Ishikawa (cell line): ENCODE results near the gene WSB1.

Experiments used
- CEBPB ChIP-seq: IDR thresholded peaks from 2 replicates; pipeline ENCODE4 v1.6.1; 2012
- CREB1 ChIP-seq: IDR thresholded peaks from 2 replicates; pipeline ENCODE4 v1.6.1; 2012; ENCODE audit warnings: low read depth
- EGR1 ChIP-seq: IDR thresholded peaks from 2 replicates; pipeline ENCODE4 v1.6.1; 2012
- EP300 ChIP-seq: IDR thresholded peaks from 2 replicates; pipeline ENCODE4 v1.6.1; 2012; ENCODE audit warnings: borderline replicate concordance
- FOXM1 ChIP-seq: IDR thresholded peaks from 2 replicates; pipeline ENCODE4 v1.6.1; 2012; ENCODE audit warnings: low read depth, borderline replicate concordance
- MAX ChIP-seq: IDR thresholded peaks from 2 replicates; pipeline ENCODE4 v1.6.1; 2012
- NFIC ChIP-seq: IDR thresholded peaks from 2 replicates; pipeline ENCODE4 v1.6.1; 2012
- RAD21 ChIP-seq: IDR thresholded peaks from 2 replicates; pipeline ENCODE4 v1.6.1; 2012; ENCODE audit warnings: low read depth
- REST ChIP-seq: IDR thresholded peaks from 2 replicates; pipeline ENCODE4 v1.6.1; 2012; ENCODE audit warnings: low read depth, mild to moderate bottlenecking
- TAF1 ChIP-seq: IDR thresholded peaks from 2 replicates; pipeline ENCODE4 v1.6.1; 2012; ENCODE audit warnings: low read depth, mild to moderate bottlenecking
- TCF12 ChIP-seq: IDR thresholded peaks from 2 replicates; pipeline ENCODE4 v1.6.1; 2012; ENCODE audit warnings: low read depth
- TEAD4 ChIP-seq: IDR thresholded peaks from 2 replicates; pipeline ENCODE4 v1.6.1; 2012
- USF1 ChIP-seq: IDR thresholded peaks from 2 replicates; pipeline ENCODE4 v1.6.1; 2012
- YY1 ChIP-seq: IDR thresholded peaks from 2 replicates; pipeline ENCODE4 v1.6.1; 2012; ENCODE audit warnings: low read depth
- ZBTB7A ChIP-seq: IDR thresholded peaks from 2 replicates; pipeline ENCODE4 v1.6.1; 2012; ENCODE audit warnings: low read depth

Gene WSB1

GRCh38 chr17:27268394-27269085, 25.4 kb upstream of the WSB1 start:
- TF ChIP-seq TCF12 (no peak), TAF1 (no peak), ZBTB7A (no peak), NFIC (no peak), EP300 (no peak), TEAD4 (no peak)

- TF ChIP-seq YY1: no peak
- TF ChIP-seq TCF12: no peak
- no peak for TF ChIP-seq TEAD4
- TF ChIP-seq CREB1: no peak
- TF ChIP-seq ZBTB7A: no peak
- no peak for TF ChIP-seq USF1
- no peak for TF ChIP-seq EP300
- no peak for TF ChIP-seq CEBPB
- no peak for TF ChIP-seq NFIC
- TF ChIP-seq TAF1: no peak
- no peak for TF ChIP-seq FOXM1
- no peak for TF ChIP-seq EGR1
- no peak for TF ChIP-seq REST
- no peak for TF ChIP-seq RAD21
- no peak for TF ChIP-seq MAX
Observed at GRCh38 chr17:27269201-27269600, 24.7 kb upstream of the WSB1 start.

GRCh38 chr17:27269974-27270373, 23.9 kb upstream of the WSB1 start:
- TF ChIP-seq NFIC: no peak
- TF ChIP-seq MAX: no peak
- TF ChIP-seq ZBTB7A: no peak
- no peak for TF ChIP-seq EGR1
- TF ChIP-seq FOXM1: no peak
- TF ChIP-seq USF1: no peak
- no peak for TF ChIP-seq TAF1
- TF ChIP-seq TEAD4: no peak
- TF ChIP-seq REST: no peak

GRCh38 chr17:27276653-27277156, 17.2 kb upstream of the WSB1 start:
- no peak for TF ChIP-seq FOXM1

GRCh38 chr17:27280527-27280926, 13.4 kb upstream of the WSB1 start:
- TF ChIP-seq USF1 (no peak), TCF12 (no peak), CEBPB (no peak), RAD21 (no peak), YY1 (no peak), NFIC (no peak), ZBTB7A (no peak), MAX (no peak), REST (no peak), EP300 (no peak), TEAD4 (no peak), TAF1 (no peak), CREB1 (no peak), FOXM1 (no peak), EGR1 (no peak)
